Activated naive CD4-positive, alpha-beta T cell treated with anti-CD3 and anti-CD28 coated beads, Interleukin-2, amount 50 U/mL, for 72 hours (primary cell): ENCODE measurements around the gene AKIRIN2. TPM values are rescaled to one million over a fixed set of nuclear protein-coding genes. Genes with fewer than 3 reads are reported as not detected.
A peak's percentile ranks its signal among the peaks of the same experiment; 100 is the strongest.

Experiments used
- ATAC-seq, 2 donors: fragments of 150-1000 bp; cut with Tn5 transposase; 2 replicates each; pipeline ENCODE4 v1.10.0; 2021; ENCODE audit warnings: mild to moderate bottlenecking in 2 of 2, moderate library complexity in 2 of 2
- DNase-seq, 2 donors: peaks; one replicate each; pipeline ENCODE4 v3.0.0; 2021 to 2022; ENCODE audit warnings: low spot score in 2 of 2
- H3K27ac Mint-ChIP-seq, 2 donors: one replicate each; pipeline ENCODE4 v1.8.0; 2022; ENCODE audit warnings: mild to moderate bottlenecking in 2 of 2, mixed read lengths in 2 of 2
- H3K36me3 Mint-ChIP-seq, 2 donors: one replicate each; pipeline ENCODE4 v1.8.0; 2022; ENCODE audit warnings: mixed read lengths in 2 of 2
- H3K9me3 Mint-ChIP-seq, 2 donors: one replicate each; pipeline ENCODE4 v1.8.0; 2022; ENCODE audit warnings: mixed read lengths in 2 of 2
- total RNA-seq, 2 donors: library from RNA; stranded (reverse); gene quantifications; one replicate each; pipeline ENCODE4 v1.2.3, GENCODE V29; 2022

AKIRIN2 gene
- total RNA-seq = 10 to 100 TPM; 48.8 to 63.4 TPM

GRCh38 chr6:87701676-87702588 lies at the start of gene AKIRIN2:
AKIRIN2 (minus strand) TSS chr6:87702233; CDS start chr6:87701684, 549 bp downstream.
- peak; percentile 95 to 97 for DNase-seq

GRCh38 chr6:87747646-87748045 lies 45.6 kb upstream of the AKIRIN2 start:
- Mint-ChIP-seq H3K36me3 (peaks cover 0 to 2% of the 10 kb centered on the region in 2 donors), H3K27ac (no peak overlapping the region), H3K9me3 (peaks cover 0 to 4% of the 10 kb centered on the region in 2 donors)
- no peak for ATAC-seq
- DNase-seq = no peak

More at GRCh38 chr6:87701676-87702588, at the start of gene AKIRIN2:
- peak within 1 kb of the TSS; percentile 97 to 98 for H3K27ac Mint-ChIP-seq
- H3K36me3 Mint-ChIP-seq = peaks cover 21 to 38% of the 10 kb centered on the region in 2 donors
- ATAC-seq = peak; percentile 74 to 75
- no peaks in the 10 kb centered on the region for H3K9me3 Mint-ChIP-seq

GRCh38 chr6:87745966-87746721 lies 44.1 kb upstream of the AKIRIN2 start:
- DNase-seq (no peak), ATAC-seq (no peak)
- H3K36me3 Mint-ChIP-seq = peaks cover 0 to 15% of the 10 kb centered on the region in 2 donors
- H3K9me3 Mint-ChIP-seq = peaks cover 2 to 7% of the 10 kb centered on the region in 2 donors
- H3K27ac Mint-ChIP-seq = no peak overlapping the region

GRCh38 chr6:87743454-87743853 lies 41.4 kb upstream of the AKIRIN2 start:
- H3K27ac Mint-ChIP-seq = no peak overlapping the region
- no peak for ATAC-seq
- DNase-seq = no peak
- H3K9me3 Mint-ChIP-seq = peaks cover 3 to 10% of the 10 kb centered on the region in 2 donors
- H3K36me3 Mint-ChIP-seq = peaks cover 0 to 18% of the 10 kb centered on the region in 2 donors

- Mint-ChIP-seq H3K36me3 (peaks cover 0 to 18% of the 10 kb centered on the region in 2 donors), H3K27ac (peak overlapping the region in 1 of 2 donors; percentile 40), H3K9me3 (peaks cover 3 to 10% of the 10 kb centered on the region in 2 donors)
- peak; percentile 78 to 80 for ATAC-seq
- DNase-seq = peak in 1 of 2 donors; percentile 50
Measured at GRCh38 chr6:87742106-87742505, 40.1 kb upstream of the AKIRIN2 start.

GRCh38 chr6:87741001-87741650 lies 39.1 kb upstream of the AKIRIN2 start:
- Mint-ChIP-seq H3K9me3 (peaks cover 3 to 10% of the 10 kb centered on the region in 2 donors), H3K36me3 (peaks cover 0 to 18% of the 10 kb centered on the region in 2 donors), H3K27ac (no peak overlapping the region)
- ATAC-seq = no peak
- no peak for DNase-seq

- peak; percentile 37 to 71 for ATAC-seq
- H3K36me3 Mint-ChIP-seq = peaks cover 0 to 26% of the 10 kb centered on the region in 2 donors
- peaks cover 3 to 14% of the 10 kb centered on the region in 2 donors for H3K9me3 Mint-ChIP-seq
- DNase-seq = no peak
- peak overlapping the region; percentile 81 to 82 for H3K27ac Mint-ChIP-seq
Measured at GRCh38 chr6:87738744-87739143, 36.7 kb upstream of the AKIRIN2 start.

GRCh38 chr6:87738000-87738399 lies 36.0 kb upstream of the AKIRIN2 start:
- ATAC-seq = peak; percentile 57 to 65
- H3K9me3 Mint-ChIP-seq = peaks cover 3 to 13% of the 10 kb centered on the region in 2 donors
- DNase-seq = no peak

GRCh38 chr6:87736809-87737540 lies 34.9 kb upstream of the AKIRIN2 start:
- H3K9me3 Mint-ChIP-seq = peaks cover 3 to 10% of the 10 kb centered on the region in 2 donors
- no peak overlapping the region for H3K27ac Mint-ChIP-seq
- peaks cover 0 to 17% of the 10 kb centered on the region in 2 donors for H3K36me3 Mint-ChIP-seq
- ATAC-seq = no peak
- DNase-seq = no peak

More at GRCh38 chr6:87738000-87738399, 36.0 kb upstream of the AKIRIN2 start:
- H3K36me3 Mint-ChIP-seq = peaks cover 0 to 26% of the 10 kb centered on the region in 2 donors
- peak overlapping the region; percentile 82 to 92 for H3K27ac Mint-ChIP-seq

GRCh38 chr6:87731818-87732661 lies 30.0 kb upstream of the AKIRIN2 start:
- Mint-ChIP-seq H3K36me3 (peaks cover 0 to 8% of the 10 kb centered on the region in 2 donors), H3K27ac (peak overlapping the region; percentile 7 to 86), H3K9me3 (peaks cover 0 to 4% of the 10 kb centered on the region in 2 donors)
- DNase-seq (no peak), ATAC-seq (peak; percentile 82 to 83)

- ATAC-seq (no peak), DNase-seq (no peak)
- Mint-ChIP-seq H3K36me3 (peaks cover 0 to 8% of the 10 kb centered on the region in 2 donors), H3K27ac (no peak overlapping the region), H3K9me3 (peaks cover 0 to 4% of the 10 kb centered on the region in 2 donors)
Measured at GRCh38 chr6:87731080-87731479, 29.0 kb upstream of the AKIRIN2 start.

GRCh38 chr6:87729965-87730719 lies 28.1 kb upstream of the AKIRIN2 start:
- H3K9me3 Mint-ChIP-seq = peaks cover 0 to 3% of the 10 kb centered on the region in 2 donors
- ATAC-seq (peak in 1 of 2 donors; percentile 47), DNase-seq (no peak)
- peaks cover 0 to 4% of the 10 kb centered on the region in 2 donors for H3K36me3 Mint-ChIP-seq
- no peak overlapping the region for H3K27ac Mint-ChIP-seq

GRCh38 chr6:87728706-87729105 lies 26.7 kb upstream of the AKIRIN2 start:
- no peak overlapping the region for H3K27ac Mint-ChIP-seq
- no peak for ATAC-seq

GRCh38 chr6:87724983-87725811 lies 23.2 kb upstream of the AKIRIN2 start:
- no peaks in the 10 kb centered on the region for H3K36me3 Mint-ChIP-seq
- DNase-seq (no peak), ATAC-seq (peak in 1 of 2 donors; percentile 63)
- H3K9me3 Mint-ChIP-seq = no peaks in the 10 kb centered on the region
- H3K27ac Mint-ChIP-seq = no peak overlapping the region

More at GRCh38 chr6:87728706-87729105, 26.7 kb upstream of the AKIRIN2 start:
- Mint-ChIP-seq H3K9me3 (no peaks in the 10 kb centered on the region), H3K36me3 (no peaks in the 10 kb centered on the region)
- DNase-seq = no peak
